ENCODE results near the gene SPRY2.

Gene SPRY2

GRCh38 chr13:80313668-80314256 is 27.2 kb downstream of the SPRY2 start:
- DNase-seq (ENCODE audit: low read depth in 2 of 2), result no peak

GRCh38 chr13:80312967-80313366 is 28.0 kb downstream of the SPRY2 start:
- DNase-seq (ENCODE audit: low read depth in 2 of 2), result no peak

DNA sequence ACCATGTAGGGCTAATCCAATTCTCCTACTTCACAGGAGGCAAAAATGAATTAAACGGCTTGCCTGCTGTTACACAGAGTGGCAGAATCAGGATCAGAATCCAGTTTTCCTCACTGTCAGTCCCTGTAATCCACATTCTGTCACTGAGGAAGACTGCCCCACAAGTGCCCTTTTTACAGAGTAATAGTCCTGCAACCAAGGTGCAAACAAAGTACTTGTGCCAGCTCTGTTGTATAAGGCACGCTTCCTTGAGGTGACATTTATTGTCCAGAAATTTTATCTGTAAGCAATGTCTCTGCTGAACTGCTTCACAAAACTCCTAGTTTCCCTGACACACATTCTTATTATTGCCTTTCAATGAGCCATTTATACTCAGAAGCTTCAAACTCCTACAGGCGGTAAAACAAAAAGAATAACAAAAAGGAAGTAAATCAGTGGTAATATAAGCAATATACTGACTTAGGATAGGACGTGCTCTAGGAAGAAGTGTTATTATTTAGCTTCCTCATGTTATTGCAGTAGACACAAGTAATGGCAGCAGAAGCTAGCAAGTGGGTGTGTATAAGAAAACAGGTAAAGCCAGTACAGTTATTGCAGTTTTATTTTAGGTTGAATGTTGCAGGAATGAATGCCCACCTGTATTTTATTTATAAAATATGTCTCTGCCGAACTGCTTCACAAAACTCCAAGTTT is 28.8 kb downstream of the SPRY2 start:
- DNase-seq (ENCODE audit: low read depth in 2 of 2), result no peak

DNA sequence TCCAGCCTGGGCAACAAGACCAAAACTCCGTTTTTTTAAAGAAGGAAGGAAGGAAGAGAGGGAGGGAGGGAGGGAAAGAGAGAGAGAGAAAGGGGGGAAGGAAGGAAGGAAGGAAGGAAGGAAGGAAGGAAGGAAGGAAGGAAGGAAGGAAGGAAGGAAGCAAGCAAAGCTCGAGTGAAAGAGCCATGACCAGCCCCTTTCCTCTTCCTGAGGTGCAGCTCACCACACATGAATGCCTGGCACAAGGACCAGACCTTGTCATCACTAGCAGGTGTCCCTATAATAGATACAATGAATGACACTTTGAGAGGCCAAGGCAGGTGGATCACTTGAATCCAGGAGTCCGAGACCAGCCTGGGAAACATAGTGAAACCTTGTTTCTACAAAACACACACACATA is 31.0 kb downstream of the SPRY2 start:
- DNase-seq (ENCODE audit: low read depth in 2 of 2), result no peak

GRCh38 chr13:80307401-80307987 is 33.4 kb downstream of the SPRY2 start:
- DNase-seq (ENCODE audit: low read depth in 2 of 2), result no peak

- DNase-seq (ENCODE audit: low read depth in 2 of 2), result no peak
Measured at GRCh38 chr13:80306337-80306972, 34.5 kb downstream of the SPRY2 start.

DNA sequence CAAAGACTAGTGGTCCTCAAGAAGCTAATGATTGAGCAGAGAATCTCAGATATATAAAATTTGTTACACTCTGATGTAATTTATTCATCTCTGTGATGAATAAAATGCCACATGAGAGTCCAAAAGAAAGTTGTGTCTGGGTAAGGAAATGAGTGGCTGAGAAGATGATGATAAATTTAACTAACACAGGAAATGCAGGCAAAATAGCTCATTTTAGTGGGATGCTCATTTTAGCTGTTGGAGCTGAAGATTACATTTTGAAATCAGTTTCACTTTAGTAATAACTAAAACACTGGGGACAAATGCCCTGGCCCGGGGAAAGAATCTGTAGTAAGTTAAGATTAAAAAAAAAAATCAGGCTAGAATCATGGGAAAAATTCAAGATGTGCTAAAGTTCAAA is 35.2 kb downstream of the SPRY2 start:
- no peak for DNase-seq (ENCODE audit: low read depth in 2 of 2)

DNA sequence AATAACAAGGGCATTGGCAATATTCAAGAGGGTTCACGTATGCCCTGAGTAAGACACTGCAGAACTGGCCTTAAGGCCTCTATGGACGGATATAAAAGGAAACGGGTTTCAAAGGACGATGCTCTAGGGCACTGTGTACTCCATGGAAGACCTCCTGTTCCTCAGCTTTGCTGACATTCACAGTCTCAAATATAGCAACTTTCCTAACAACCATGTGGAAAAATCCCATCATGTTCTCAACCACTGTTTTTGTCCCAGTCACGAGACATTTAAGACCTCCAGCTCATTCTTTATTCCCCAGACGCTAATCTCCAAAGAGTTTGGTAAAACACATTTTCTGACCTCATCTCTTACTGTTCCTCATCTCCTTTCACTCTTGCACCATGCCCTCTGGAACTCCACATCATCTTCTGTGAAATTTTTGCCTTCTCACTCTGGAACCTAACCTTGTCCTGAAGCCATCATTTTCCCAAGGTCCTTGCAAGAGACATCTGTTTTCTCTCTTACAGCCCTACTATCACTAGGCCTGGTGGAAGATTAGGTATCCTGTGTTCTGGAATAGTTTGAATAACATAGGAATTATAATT is 37.6 kb downstream of the SPRY2 start:
- no peak for DNase-seq (ENCODE audit: low read depth in 2 of 2)

GRCh38 chr13:80299046-80299445 is 41.9 kb downstream of the SPRY2 start:
- DNase-seq (ENCODE audit: low read depth in 2 of 2), result no peak

- DNase-seq (ENCODE audit: low read depth in 2 of 2), result no peak
Measured at GRCh38 chr13:80297503-80297902, 43.4 kb downstream of the SPRY2 start.

- DNase-seq (ENCODE audit: low read depth in 2 of 2), result no peak
Measured at GRCh38 chr13:80297094-80297493, 43.8 kb downstream of the SPRY2 start.

- DNase-seq (ENCODE audit: low read depth in 2 of 2), result no peak
Measured at GRCh38 chr13:80296638-80297037, 44.3 kb downstream of the SPRY2 start.

DNA sequence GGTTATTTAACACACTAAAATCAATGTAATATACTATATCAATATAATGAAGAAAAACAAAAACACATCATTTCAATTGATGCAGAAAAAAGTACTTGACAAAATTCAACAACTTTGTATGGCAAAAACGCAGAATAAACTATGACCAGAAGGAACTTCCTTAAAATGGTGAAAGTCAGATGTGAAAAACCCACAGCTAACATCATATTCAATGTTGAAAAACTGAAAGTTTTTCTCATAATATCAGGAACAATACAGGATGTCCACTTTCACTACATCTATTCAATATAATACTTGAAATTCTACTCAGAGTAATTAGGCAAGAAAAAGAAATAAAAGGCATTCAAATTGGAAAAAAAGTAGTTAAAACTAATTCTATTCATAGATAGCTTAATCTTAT is 50.3 kb downstream of the SPRY2 start:
- no peak for DNase-seq (ENCODE audit: low read depth in 2 of 2)
